GM12873 (cell line): ENCODE results near the gene SYNE1.
A peak's percentile ranks its signal among the peaks of the same experiment; 100 is the strongest.

Source experiments
- CTCF ChIP-seq: IDR thresholded peaks from 2 replicates; pipeline ENCODE4 v1.5.1; 2012; ENCODE audit warnings: low read depth, mild to moderate bottlenecking, moderate library complexity, low read length, control low read depth; ENCODE audit not compliant: insufficient read depth; ENCODE audit errors: missing control alignments

The SYNE1 gene

GRCh38 chr6:152127432-152128165 lies 509.6 kb downstream of the SYNE1 start:
- TF ChIP-seq CTCF, result no peak

GRCh38 chr6:152124429-152125074 lies 512.6 kb downstream of the SYNE1 start:
- TF ChIP-seq CTCF, result peak; percentile 59

GRCh38 chr6:152123076-152123475 lies 514.1 kb downstream of the SYNE1 start:
- no peak for TF ChIP-seq CTCF

- no peak for TF ChIP-seq CTCF
These were observed 514.7 kb downstream of the SYNE1 start for GRCh38 chr6:152122434-152122833.

- TF ChIP-seq CTCF, result no peak
These were observed 515.3 kb downstream of the SYNE1 start for GRCh38 chr6:152121910-152122309.

- no peak for TF ChIP-seq CTCF
These were observed 517.3 kb downstream of the SYNE1 start for GRCh38 chr6:152119831-152120230.

- no peak for TF ChIP-seq CTCF
These were observed 518.5 kb downstream of the SYNE1 start for GRCh38 chr6:152118678-152119077.
